ENCODE measurements around the gene DNLZ.

DNA sequence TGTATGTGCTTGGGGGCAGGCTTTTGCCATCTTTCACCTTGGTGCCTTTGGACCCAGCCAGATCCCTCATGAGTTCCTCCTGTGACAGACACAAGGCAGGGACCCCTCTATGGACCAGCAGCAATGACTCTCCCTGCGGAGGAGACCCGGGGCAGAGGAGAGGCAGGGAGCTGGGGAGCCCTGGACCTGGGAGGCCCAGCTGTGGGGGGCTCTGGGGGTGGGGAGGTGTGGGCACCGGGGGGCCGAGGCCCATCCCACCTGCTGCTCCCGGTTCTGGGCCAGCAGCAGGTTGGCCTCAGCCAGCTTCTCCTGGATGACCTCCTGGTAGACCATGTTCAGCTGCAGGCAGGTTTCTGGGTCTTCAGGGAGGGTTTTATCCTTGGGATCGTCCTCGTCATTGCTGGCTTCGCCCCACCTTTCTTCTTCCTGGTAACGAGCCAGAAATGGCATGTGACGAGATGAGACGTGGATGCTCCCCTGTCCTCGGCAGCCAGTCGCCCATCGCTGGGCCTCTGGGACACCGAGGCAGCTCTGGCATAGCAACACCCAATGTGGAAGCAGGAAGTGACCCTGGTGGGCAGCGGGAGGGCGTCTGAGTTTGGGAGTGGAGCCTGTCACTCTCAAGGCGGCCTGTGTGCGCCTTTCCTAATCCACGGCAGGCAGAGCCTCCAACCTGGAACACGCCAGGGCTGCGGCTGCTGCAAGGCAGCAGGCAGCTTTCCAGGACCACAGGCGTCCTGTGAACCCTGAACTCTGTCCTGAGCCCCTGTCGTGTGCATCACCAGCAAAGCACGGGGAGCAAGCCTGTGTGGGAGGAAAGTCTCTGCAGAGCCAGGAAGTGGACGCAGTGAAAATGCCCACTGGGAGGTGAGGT lies 32.0 kb upstream of the DNLZ start:
- TF ChIP-seq, protein P1, sequence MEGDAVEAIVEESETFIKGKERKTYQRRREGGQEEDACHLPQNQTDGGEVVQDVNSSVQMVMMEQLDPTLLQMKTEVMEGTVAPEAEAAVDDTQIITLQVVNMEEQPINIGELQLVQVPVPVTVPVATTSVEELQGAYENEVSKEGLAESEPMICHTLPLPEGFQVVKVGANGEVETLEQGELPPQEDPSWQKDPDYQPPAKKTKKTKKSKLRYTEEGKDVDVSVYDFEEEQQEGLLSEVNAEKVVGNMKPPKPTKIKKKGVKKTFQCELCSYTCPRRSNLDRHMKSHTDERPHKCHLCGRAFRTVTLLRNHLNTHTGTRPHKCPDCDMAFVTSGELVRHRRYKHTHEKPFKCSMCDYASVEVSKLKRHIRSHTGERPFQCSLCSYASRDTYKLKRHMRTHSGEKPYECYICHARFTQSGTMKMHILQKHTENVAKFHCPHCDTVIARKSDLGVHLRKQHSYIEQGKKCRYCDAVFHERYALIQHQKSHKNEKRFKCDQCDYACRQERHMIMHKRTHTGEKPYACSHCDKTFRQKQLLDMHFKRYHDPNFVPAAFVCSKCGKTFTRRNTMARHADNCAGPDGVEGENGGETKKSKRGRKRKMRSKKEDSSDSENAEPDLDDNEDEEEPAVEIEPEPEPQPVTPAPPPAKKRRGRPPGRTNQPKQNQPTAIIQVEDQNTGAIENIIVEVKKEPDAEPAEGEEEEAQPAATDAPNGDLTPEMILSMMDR (conservative IDR thresholded peaks at IDR 0.05; ENCODE audit: low read length), result no peak
- no peak for TF ChIP-seq EZH2phosphoT487 (IDR thresholded peaks at IDR 0.05; ENCODE audit: borderline replicate concordance, low read depth, low read length)
